HG03045 (cell line): ENCODE measurements around the gene NAALADL2.
"Not testable (repeated sequence)": the region's sequence is repeated elsewhere in the genome, so short reads cannot be mapped to it uniquely, and the experiment has no call there.

Experiments
- ATAC-seq: cut with Tn5 transposase; IDR thresholded peaks from one replicate; pipeline ENCODE4 v1.9.1; 2021; ENCODE audit warnings: mild to moderate bottlenecking, moderate library complexity; ENCODE audit not compliant: unreplicated experiment

NAALADL2 gene

GRCh38 chr3:175728566-175728965 is 869.4 kb downstream of the NAALADL2 start:
- no peak for ATAC-seq

GRCh38 chr3:175729466-175729865 is 870.3 kb downstream of the NAALADL2 start:
- ATAC-seq = no peak

- ATAC-seq = no peak
Measured at GRCh38 chr3:175731543-175731942, 872.4 kb downstream of the NAALADL2 start.

- no peak for ATAC-seq
Measured at GRCh38 chr3:175732017-175732416, 872.9 kb downstream of the NAALADL2 start.

- no peak for ATAC-seq
Measured at GRCh38 chr3:175735866-175736265, 876.7 kb downstream of the NAALADL2 start.

- ATAC-seq = no peak
Measured at GRCh38 chr3:175737646-175738572, 878.8 kb downstream of the NAALADL2 start.

GRCh38 chr3:175741951-175742350 is 882.8 kb downstream of the NAALADL2 start:
- no peak for ATAC-seq

GRCh38 chr3:175743733-175744400 is 884.7 kb downstream of the NAALADL2 start:
- no peak for ATAC-seq

- no peak for ATAC-seq
Measured at GRCh38 chr3:175746308-175746707, 887.2 kb downstream of the NAALADL2 start.

GRCh38 chr3:175748087-175748730 is 889.1 kb downstream of the NAALADL2 start:
- no peak for ATAC-seq

- ATAC-seq = no peak
Measured at GRCh38 chr3:175749981-175750380, 890.8 kb downstream of the NAALADL2 start.

- ATAC-seq = no peak
Measured at GRCh38 chr3:175751089-175751488, 892.0 kb downstream of the NAALADL2 start.

GRCh38 chr3:175763948-175764347 is 904.8 kb downstream of the NAALADL2 start:
- ATAC-seq = no peak

- no peak for ATAC-seq
Measured at GRCh38 chr3:175764722-175765121, 905.6 kb downstream of the NAALADL2 start.

- no peak for ATAC-seq
Measured at GRCh38 chr3:175770426-175770825, 911.3 kb downstream of the NAALADL2 start.

- ATAC-seq = no peak
Measured at GRCh38 chr3:175777495-175777894, 918.4 kb downstream of the NAALADL2 start.

GRCh38 chr3:175777965-175778364 is 918.8 kb downstream of the NAALADL2 start:
- ATAC-seq = no peak

GRCh38 chr3:175778994-175779393 is 919.9 kb downstream of the NAALADL2 start:
- ATAC-seq = no peak

GRCh38 chr3:175787109-175787508 is 928.0 kb downstream of the NAALADL2 start:
- ATAC-seq = not testable (repeated sequence)

GRCh38 chr3:175792245-175792644 is 933.1 kb downstream of the NAALADL2 start:
- ATAC-seq = no peak

- ATAC-seq = no peak
Measured at GRCh38 chr3:175798326-175798725, 939.2 kb downstream of the NAALADL2 start.

- no peak for ATAC-seq
Measured at GRCh38 chr3:175805825-175806224, 946.7 kb downstream of the NAALADL2 start.
